ENCODE data around the gene RASGRF2.

The RASGRF2 gene

DNA sequence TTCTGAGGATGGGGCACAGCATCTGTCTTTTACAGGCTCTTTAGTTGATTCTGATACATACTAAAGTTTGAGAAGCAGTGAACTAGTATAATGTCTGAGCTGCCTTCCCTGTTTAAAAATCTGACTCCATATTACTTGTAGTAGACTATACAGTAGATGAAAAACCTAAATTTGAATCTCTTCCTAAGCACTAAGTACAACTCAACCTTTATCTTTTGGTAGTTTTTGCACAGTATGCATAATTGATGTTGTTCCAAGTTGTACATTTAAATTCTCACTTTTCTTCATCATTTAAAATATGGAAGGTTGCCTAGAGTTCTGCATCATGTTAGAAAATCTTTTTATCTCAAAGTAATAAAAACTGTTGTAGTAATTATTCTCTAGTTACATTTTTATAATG, 174.4 kb downstream of the RASGRF2 start:
- no peak for DNase-seq (ENCODE audit: low read depth)

DNA sequence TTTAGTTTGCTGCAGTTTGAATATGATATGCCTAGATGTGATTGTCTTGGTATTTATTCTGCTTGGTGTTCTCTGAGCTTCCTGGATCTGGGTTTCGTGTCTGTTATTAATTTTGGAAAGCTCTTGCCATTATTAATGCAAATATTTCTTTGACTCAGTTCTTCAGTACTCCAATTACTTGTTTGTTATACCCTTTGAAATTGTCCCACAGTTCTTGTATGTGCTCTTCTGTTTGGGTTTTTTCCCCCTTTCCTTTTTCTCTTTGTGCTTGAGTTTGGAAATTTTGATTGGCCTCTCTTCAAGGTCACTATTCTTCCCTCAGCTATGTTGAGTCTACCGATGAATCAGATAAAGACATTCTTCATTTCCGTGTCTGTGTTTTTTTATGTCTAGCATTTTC, 176.4 kb downstream of the RASGRF2 start:
- no peak for DNase-seq (ENCODE audit: low read depth)

DNA sequence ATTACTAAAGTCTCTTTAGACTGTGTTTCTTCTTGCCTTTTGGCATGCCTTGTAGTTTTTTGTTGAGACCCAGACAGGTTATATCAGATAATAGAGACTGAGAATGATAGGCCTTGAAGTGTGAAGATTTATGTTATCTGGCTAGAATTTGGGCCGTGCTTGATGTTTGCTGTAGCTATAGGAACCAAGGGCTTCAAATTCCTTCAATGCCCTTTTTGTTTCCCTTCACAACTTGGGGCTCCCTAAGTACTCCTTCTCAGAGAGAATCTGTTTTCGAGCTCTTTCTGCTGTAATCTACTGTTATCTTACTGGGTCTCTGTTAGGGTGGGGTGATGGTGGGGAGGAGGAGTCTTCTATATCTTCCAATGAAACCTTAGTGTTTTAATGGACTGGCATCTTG, 177.7 kb downstream of the RASGRF2 start:
- no peak for DNase-seq (ENCODE audit: low read depth)

DNA sequence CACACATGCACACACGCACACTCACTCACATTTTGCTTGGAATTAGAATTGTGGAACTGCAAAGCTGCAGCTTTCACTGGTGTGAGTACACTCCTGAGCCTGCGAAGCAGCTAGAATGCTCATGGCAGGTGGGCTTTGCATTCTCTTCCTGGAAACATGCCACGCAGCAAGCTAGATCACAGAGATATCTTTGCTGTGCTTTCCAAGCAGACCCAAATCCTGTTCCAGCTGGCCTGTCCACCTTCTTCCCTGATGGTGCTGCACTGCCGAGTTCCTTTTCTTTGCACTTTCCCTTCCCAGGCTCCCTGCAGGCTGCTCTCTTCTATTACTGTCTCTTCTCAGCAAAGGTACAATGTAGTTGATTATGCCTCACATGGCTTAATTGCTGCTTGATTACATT, 180.3 kb downstream of the RASGRF2 start:
- no peak for DNase-seq (ENCODE audit: low read depth)

DNA sequence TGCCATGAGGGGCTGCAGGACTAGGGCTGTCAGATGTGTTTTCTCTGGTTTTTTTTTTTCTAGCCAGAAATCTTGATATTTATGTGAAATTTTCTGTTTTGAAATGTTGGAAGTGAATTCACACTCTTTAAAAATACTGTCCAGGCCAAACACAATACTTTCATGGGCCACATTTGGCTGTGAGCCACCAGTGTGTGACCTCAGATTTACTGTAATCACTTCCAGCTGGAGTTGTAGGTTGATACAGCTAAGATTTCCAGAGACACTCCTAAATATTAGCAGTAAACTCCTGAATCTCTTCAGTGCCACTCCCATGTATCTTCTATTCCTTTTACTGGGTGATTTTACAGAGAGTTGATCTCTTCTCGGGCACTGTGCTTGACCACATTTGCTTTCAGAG, 180.8 kb downstream of the RASGRF2 start:
- DNase-seq (ENCODE audit: low read depth): no peak

DNA sequence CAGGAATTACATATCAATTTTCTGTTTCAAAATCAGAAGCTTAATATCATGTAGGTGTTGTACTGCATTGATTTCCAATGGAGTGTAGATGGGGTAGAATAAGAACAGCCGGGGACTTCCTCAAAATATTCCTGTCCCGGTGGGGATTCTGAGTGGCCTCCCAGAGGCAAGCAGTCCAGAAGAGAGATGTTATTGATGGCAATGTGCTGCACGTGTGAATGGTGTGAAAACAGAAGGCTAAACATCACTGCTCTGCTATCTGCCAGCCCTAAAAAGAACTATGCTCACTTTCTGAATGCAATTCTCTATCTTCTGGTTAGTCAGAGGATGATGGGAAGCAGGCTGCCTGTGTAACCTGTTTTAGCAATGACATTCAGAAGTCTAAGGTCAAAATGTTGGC, 181.9 kb downstream of the RASGRF2 start:
- DNase-seq (ENCODE audit: low read depth): no peak

DNA sequence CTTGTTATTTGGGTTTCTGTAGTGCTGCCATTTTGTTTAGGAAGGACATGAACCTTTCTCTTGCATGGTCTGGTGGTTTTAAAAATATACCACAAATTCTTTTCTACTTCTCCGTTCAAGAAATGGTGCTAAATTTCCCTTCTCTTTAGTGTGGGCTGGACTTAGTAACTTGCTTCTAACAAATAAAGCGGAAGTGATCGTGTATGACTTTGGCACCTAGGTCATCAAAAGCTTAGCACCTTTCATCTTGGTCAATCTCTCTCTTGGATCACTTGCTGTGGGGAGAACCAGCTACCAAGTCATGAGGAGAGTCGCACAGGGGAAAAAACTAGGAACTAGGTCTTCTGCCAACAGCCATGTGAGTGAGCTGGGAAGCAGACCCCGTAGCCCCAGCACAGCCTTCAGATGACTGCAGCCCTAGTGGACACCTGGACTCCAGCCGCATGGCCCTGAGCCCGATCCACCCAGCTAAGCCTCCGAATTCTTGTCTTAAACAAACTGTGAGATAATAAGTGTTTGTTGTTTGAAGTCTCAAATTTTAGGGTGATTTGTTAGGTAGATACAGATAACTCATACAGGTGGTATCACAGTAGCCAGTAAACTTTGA, 185.3 kb downstream of the RASGRF2 start:
- DNase-seq (ENCODE audit: low read depth): no peak

DNA sequence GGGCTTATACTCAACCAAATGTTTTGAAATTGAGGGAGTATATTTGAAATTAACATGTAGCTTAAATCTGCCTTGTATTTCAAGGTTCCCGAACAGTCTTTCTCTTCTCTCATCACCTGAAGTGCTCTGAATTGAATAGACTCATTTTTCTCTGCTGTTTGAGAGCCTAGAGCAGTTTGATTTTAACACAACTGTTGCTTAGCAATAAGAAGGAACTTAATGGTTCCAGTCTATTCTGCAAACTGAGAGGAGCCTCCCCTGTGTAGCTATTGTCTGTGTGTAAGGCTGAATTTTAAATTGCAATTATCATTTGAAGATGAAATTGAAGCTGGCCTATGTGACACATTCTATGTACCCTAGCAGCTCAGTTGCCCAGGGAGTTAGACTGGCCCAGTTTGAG, 185.9 kb downstream of the RASGRF2 start:
- no peak for DNase-seq (ENCODE audit: low read depth)

DNA sequence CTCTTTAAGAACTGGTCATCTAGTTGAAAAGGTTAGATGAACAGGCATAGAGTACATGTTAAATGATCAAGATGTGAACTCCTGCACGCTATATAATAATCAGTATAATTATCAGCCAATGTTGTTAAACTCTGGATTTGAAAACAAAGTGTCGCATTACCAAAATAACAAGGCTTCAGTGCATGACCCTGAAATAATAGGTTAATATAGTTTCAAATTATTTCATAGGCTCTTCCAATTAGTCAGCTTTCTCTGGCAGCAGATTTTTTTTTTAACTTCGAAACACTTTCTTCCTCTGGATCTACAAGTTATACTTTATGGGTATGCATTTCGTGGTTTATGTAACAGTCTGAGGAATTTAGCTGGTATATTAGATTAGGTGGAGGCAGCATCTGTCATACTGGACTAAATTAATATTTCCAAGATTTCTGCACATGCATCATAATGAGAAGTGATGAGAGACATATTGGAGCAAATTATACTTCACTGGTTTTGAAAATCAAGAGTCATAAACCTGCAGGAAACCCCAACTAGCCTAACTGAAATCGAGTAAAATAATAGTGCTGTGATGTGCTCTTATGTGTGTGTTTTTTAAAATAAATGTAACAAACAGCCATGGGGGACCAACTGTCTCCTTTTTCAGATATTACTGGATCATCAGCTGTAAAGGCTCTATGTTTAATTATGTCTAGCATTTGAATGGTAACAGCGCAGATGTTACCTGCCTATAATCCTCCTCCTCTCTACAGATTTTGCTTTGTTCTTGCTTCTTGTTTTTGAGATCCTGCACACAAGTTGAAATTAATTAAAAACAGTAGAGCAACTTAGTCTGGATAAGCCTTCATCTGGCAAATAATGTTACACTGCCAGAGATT, 187.1 kb downstream of the RASGRF2 start:
- no peak for DNase-seq (ENCODE audit: low read depth)

DNA sequence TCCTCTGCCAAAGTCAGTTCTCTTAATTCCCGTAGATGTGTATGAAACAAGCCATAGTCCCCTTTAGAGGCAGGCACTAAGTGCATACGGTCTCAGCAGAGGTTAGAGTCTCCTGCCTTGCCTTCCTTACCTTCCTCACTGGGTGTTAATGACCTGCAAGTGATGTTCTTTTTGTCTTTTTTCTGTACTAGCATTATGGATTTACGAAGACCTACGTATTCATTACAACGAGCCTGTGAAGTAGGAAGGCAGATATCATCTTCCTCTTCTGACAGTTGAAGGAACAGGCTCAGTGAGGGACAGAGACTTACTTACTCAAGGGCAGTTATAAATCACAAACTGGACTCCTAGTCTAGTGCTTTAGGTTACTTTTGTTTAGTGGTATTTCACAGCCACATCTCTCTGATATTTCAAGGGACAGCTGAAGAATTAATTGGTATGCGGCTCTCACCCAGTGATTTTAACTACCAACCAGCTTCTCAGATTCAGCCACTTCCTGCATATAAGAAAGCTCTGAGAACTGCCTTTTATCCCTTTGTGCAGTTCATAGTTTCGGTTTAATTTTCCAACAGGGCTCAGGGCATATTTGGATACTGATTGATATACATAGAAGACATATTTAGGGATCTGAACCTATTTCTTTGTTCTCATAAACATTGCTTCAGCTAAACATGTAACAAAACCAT, 187.9 kb downstream of the RASGRF2 start:
- DNase-seq (ENCODE audit: low read depth): no peak

DNA sequence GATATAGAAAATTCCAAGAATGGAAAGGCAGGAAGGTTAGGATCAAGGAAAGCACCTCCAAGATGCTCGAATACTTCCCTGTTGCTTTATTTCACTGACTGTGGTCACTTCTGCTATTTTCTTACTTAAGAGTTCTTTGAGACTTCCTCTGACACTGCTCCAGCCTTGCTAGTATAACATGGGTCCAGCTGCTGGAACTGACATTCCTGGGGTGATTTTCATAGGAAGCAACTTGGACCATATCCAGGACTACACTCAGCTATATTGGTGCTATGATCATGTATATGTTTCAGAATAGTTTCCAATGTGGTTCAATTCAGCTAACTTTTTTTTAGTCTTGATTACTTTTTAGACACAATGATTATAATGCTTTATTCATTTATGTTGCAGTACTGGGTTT, 191.4 kb downstream of the RASGRF2 start:
- DNase-seq (ENCODE audit: low read depth): no peak

DNA sequence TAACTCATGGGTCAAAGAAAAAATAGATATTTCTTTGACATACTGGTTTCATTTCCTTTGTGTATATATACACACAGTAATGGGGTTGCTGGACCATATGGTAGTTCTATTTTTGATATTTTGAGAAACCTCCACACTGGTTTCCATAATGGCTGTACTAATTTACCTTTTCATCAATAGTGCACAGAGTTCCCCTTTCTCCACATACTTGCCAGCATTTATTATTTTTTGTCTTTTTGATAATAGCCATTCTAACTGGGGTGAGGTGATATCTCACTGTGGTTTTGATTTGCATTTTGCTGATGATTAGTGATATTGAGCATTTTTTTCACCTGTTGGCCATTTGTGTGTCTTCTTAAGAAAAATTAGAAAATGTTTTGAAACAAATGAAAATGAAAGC, 194.6 kb downstream of the RASGRF2 start:
- no peak for DNase-seq (ENCODE audit: low read depth)

DNA sequence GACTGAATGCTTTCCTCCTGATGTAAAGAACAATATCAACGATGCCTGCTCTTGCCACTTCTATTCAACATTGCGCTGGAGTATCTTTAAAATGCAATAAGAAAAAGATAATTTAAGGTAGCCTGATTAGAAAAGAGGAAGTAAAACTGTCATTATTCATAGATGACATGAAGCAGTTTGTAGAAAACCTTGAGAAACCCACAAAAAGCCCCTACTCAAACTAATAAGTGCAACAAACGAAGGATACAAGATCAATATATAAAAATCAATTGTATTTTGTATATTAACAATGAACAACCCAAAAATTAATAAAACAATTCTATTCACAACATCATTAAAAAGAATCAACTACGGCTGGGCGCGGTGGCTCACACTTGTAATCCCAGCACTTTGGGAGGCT, 196.6 kb downstream of the RASGRF2 start:
- no peak for DNase-seq (ENCODE audit: low read depth)

DNA sequence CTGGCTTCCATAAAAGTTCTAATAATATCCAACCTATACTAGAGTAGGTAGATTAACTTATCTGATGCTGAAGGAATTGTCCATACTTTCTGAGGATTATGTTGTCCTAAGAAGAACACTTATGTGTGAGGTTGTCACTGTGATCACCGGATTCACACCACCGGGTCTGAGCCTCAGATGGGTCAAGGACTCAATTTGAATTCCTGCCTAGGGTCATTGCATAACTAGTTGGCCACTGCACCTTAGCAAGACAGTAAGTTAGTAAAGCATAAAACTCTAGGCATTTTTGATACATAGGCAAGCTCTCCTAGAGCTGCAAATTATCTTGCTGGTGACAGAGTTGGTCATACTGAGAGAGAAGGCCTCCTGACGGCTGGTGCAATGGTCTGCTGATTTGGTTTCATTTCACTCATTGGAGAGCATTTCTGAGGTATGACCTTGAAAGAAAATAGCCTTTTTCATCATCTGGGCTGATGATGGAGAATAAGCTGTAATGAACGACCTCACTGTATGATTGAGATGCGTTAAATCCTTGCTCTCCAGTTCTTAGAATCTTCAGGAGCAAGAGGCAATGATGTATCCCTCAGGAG, 200.9 kb downstream of the RASGRF2 start:
- DNase-seq (ENCODE audit: low read depth): no peak

DNA sequence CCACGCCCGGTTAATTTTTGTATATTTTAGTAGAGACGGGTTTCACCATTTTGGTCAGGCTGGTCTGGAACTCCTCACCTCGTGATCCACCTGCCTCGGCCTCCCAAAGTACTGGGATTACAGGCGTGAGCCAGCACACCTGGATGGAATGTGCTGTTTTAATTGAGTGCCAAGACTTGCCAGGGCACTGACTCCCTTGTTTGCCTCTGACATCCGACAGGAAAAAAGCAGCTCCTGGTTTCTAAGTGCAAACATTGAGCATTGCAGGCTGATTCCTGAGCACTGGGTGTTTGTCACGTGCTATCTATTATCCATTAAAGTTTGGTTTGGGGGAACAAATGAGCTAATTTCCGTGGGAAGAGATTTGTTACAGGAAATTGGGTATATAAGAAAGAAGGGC, 202.3 kb downstream of the RASGRF2 start:
- DNase-seq (ENCODE audit: low read depth): no peak

DNA sequence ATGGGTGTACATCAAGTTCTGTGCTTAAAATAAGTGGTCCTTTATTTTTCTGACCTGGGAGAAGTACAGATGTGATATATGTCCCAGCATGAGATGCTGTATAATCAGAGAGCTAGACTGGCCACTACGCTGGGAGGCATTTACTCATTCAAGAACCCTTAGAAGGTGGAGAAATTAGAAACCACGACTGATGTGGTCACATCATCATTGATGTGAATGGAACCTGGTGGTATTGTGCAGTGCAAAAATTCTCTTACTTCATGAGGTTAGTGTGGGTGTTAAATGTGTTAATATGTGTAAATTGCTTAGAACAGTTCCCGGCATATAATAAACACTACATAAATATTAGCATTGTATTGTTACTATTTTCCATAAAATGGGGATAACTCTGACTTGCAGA, 203.5 kb downstream of the RASGRF2 start:
- no peak for DNase-seq (ENCODE audit: low read depth)

DNA sequence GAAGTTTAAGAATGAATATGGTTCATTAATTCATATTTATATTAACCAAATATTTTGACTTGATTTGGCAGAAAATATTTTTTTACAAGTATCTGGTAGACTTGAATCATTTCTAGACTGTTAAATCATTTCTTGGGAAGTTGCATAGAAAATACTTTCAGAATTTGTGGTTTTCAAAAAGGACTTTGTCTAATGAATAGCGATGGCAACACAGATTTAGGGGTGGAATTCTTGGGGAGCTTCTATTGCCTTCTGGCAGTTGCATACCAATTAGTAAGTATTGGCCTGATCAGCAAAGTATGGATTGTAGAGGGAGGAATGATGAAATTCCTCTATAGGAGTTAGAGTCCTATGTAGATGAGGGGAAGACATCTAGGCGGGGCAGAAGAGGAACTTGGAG, 204.3 kb downstream of the RASGRF2 start:
- DNase-seq (ENCODE audit: low read depth): no peak

DNA sequence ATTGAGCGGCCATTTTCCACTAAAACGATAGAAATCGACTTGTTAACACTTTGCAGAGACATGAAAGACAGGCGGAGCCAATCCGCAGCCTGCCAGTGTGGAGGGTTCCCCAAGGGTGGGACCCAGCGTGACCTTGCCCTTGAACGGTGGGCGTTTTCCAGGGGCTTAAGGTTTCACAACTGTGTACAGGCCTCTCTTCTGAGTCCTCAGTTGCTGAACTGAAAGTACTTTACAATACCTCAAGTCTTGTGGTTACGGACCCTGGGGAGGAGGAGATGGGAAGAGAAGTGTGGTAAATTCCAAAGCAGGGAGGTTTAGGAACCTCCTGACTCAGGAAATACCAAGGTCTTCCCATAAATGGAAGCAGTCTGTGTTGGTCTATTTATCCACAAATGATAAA, 204.8 kb downstream of the RASGRF2 start:
- no peak for DNase-seq (ENCODE audit: low read depth)

DNA sequence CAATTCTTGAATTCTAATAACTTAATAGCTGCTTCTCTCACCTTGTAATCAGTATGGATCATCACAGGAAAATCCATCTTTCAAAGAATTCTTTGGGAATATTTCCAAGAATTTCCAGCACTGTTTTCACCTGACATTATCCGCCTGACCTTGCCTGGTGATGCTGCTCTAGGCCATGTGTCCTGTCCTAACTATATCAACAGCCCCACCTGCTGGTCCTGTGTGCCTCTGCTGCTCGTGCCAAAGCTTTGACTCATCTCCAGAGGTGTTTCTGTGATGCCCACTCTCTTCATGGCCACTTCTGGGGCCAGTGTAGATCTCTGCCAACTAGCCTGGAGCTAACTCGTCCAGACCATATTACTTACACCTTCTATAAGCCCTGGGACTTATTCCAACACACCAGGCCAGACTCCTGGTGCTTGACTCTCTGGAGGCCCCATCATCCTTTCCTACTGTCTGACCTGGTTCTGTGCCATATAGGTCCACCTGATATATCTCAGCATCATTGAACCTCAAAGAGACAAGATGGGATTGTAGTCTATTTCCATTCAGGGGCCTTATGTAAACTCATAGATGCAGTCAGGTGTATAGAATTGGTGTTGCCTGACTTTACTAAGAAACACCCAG, 205.4 kb downstream of the RASGRF2 start:
- no peak for DNase-seq (ENCODE audit: low read depth)

DNA sequence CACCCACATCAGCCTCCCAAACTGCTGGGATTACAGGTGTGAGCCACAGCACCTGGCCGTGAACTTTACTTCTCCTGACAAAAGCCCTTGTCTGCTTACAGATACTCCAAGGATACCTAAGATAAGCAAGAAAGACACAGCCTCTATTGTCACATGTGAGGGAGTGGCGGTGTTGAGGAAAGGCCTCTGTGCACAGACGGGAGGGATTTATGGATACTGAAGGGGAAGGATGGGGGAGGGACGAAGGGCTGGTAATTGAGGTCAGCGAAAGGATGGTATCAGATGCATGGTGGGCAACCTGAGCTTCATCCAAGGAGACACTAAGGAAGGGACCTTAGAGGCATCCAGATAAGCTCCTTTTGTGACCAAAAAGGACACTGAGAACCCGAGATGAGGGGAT, 206.3 kb downstream of the RASGRF2 start:
- no peak for DNase-seq (ENCODE audit: low read depth)

DNA sequence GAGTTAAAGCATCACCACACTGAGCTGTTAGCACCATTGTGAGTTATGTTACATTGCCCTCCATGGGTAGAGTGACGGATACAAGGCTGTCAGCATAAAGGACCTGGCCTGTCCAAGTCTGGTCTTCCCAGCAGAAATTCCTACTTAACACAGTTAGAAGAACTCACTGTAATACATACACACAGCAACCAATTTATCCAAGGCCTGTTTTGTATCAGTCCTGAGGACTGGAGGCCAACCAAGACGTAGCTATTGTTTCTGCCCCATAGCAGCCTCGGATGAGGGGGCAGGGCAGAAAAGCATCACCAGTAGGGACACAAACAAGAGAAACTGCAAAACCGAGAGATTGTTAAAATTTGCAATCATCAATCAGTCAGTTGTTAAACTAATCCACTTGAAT, 206.9 kb downstream of the RASGRF2 start:
- no peak for DNase-seq (ENCODE audit: low read depth)

DNA sequence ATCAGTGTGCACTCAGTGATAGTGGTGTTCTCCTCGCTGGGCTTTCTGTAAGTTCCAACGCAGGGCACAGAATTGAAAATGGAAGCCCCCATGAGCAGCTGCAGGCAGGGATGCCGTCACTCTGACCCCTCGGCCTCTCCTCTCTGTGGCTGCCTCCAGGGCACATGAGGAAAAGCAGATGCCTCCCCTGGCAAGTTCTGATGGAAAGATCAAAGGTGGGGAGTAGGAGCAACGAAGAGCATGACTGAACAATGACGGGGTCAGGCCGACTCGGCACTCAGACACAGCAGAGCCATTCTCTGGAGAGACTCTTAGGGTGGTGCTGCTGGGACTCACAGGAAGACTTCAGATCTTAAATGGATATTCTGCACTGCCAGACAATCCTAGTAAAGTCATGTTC, 207.4 kb downstream of the RASGRF2 start:
- DNase-seq (ENCODE audit: low read depth): no peak
